ENCODE data around the gene NCOA7. TPM values are rescaled to one million over a fixed set of nuclear protein-coding genes. Genes with fewer than 3 reads are reported as not detected.

The NCOA7 gene
- total RNA-seq, 1 donor from 2014 or later = 33.4 TPM

DNA sequence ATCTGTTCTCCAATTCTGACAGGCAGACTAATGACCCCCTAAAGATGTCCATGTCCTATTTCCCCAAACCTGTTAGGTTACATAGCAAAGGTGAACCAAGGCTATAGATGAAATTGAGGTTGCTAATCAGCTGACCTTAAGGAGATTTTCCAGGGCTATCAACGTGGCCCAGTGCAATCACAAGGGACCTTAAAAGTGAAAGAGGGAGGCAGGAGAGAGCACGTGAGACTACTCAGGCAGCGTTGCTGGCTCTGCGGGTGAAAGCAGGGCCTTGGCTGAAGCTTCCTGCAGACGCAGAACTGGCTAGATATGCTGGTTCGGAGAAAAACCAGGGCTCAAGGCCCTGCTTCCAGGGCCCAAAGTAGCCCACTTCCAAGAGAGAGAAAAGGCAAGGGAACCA, 78.7 kb downstream of the NCOA7 start:
- no peak for ATAC-seq (ENCODE audit: low read depth)
- no peaks in the 10 kb centered on the region for H3K4me1 Mint-ChIP-seq
- CTCF ChIA-PET = no interaction called here
- POLR2A ChIA-PET = no interaction called here
- H3K36me3 Mint-ChIP-seq (ENCODE audit: low read depth) = peaks cover 10% of the 10 kb centered on the region
- no peak overlapping the region for H3K27ac Mint-ChIP-seq
- DNase-seq = no peak
- TF ChIP-seq, protein P1, sequence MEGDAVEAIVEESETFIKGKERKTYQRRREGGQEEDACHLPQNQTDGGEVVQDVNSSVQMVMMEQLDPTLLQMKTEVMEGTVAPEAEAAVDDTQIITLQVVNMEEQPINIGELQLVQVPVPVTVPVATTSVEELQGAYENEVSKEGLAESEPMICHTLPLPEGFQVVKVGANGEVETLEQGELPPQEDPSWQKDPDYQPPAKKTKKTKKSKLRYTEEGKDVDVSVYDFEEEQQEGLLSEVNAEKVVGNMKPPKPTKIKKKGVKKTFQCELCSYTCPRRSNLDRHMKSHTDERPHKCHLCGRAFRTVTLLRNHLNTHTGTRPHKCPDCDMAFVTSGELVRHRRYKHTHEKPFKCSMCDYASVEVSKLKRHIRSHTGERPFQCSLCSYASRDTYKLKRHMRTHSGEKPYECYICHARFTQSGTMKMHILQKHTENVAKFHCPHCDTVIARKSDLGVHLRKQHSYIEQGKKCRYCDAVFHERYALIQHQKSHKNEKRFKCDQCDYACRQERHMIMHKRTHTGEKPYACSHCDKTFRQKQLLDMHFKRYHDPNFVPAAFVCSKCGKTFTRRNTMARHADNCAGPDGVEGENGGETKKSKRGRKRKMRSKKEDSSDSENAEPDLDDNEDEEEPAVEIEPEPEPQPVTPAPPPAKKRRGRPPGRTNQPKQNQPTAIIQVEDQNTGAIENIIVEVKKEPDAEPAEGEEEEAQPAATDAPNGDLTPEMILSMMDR (IDR thresholded peaks at IDR 0.05) = no peak
- H3K27me3 Mint-ChIP-seq = no peaks in the 10 kb centered on the region
- intact Hi-C loops (cut with micrococcal nuclease) = no loop called here
- H3K4me3 Mint-ChIP-seq = no peak overlapping the region
- no peaks in the 10 kb centered on the region for H3K9me3 Mint-ChIP-seq

DNA sequence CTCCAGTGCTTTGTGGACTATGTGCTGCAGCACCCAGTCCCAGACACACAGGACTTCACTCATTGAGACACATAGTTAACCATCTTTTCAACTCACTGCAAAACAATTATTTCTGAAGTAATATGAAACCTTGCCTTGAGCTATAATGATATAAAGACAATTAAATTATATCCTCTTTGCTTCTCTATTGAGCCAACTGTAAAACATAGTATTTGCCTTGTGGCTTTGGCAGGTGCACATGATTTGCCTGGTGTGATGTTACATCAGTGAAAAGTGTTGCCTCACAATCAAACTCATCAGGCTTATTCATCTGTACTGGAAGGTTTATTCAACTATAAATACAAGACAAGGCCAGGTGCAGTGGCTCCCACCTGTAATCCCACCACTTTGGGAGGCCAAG, 80.6 kb downstream of the NCOA7 start:
- Mint-ChIP-seq H3K9me3 (no peaks in the 10 kb centered on the region), H3K4me1 (no peaks in the 10 kb centered on the region), H3K36me3 (ENCODE audit: low read depth) (peaks cover 18% of the 10 kb centered on the region), H3K27ac (no peak overlapping the region), H3K27me3 (no peaks in the 10 kb centered on the region), H3K4me3 (no peak overlapping the region)
- intact Hi-C loops (cut with micrococcal nuclease) = no loop called here
- ChIA-PET CTCF (no interaction called here), POLR2A (no interaction called here)
- ATAC-seq (ENCODE audit: low read depth) = no peak
- DNase-seq = no peak
- TF ChIP-seq, protein P1 (IDR thresholded peaks at IDR 0.05) = no peak

DNA sequence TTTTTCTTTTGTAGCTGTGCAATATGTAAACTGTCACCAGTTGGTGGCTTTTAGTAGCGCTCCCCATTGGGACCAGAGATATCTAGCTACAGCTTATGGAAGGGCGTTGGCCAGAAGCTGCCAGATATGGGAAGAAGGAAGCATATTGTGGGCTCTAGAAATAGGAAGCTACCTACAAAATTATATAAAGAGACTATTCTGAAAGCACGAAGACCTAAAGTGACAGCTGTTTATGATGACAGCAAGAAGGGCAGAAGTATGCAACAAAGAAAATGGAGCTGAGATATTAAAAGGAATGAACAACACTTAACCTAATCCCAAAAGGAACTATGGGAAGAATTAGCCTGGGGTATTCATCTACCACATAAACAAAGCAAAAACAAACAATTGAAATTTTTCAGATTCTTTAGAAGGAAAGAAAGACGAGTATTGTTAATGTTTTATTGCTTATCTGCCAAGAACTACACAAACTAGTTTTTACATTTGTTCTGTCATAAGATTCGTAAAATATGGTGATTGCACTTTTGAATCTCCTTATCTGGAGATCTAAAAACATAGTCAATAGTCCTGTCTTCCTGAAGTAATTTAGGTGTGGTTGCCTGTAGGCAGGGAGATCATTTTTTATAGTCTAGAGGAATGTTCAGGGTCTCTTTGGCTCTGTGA, 81.6 kb downstream of the NCOA7 start:
- no peak for DNase-seq
- Mint-ChIP-seq H3K36me3 (ENCODE audit: low read depth) (peaks cover 21% of the 10 kb centered on the region), H3K4me3 (no peak overlapping the region), H3K27me3 (no peaks in the 10 kb centered on the region), H3K9me3 (no peaks in the 10 kb centered on the region), H3K27ac (no peak overlapping the region), H3K4me1 (no peaks in the 10 kb centered on the region)
- ChIA-PET POLR2A (no interaction called here), CTCF (interaction anchor here (1.3 kb wide), 1 partner anchor 34 kb away, joined by 3 read pairs; no protein-coding TSS in a partner anchor)
- no peak for ATAC-seq (ENCODE audit: low read depth)
- intact Hi-C loops (cut with micrococcal nuclease) = no loop called here
- TF ChIP-seq, protein P1 (IDR thresholded peaks at IDR 0.05) = no peak

DNA sequence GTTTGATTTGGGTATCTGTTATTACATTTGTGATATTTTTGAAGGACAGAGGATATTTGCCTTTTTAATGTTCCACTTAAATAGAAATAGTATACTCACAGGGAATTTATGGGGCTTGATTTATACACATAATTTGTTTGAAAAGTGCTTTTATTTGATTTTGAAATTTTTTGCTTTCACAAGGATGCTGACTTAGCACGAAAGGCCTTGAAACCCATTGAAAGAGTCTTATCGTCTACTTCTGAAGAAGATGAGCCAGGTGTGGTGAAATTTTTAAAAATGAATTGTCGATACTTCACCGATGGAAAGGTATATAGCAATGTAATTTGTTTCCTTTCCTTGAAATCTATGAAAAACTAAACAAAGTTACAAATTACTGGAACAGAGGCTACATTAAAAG, 91.5 kb downstream of the NCOA7 start:
- ChIA-PET POLR2A (no interaction called here), CTCF (no interaction called here)
- no peak for DNase-seq
- Mint-ChIP-seq H3K27me3 (no peaks in the 10 kb centered on the region), H3K4me3 (no peak overlapping the region), H3K9me3 (no peaks in the 10 kb centered on the region), H3K36me3 (ENCODE audit: low read depth) (peaks cover 70% of the 10 kb centered on the region), H3K4me1 (no peaks in the 10 kb centered on the region), H3K27ac (no peak overlapping the region)
- intact Hi-C loops (cut with micrococcal nuclease) = no loop called here
- TF ChIP-seq, protein P1 (IDR thresholded peaks at IDR 0.05) = no peak
- ATAC-seq (ENCODE audit: low read depth) = no peak

DNA sequence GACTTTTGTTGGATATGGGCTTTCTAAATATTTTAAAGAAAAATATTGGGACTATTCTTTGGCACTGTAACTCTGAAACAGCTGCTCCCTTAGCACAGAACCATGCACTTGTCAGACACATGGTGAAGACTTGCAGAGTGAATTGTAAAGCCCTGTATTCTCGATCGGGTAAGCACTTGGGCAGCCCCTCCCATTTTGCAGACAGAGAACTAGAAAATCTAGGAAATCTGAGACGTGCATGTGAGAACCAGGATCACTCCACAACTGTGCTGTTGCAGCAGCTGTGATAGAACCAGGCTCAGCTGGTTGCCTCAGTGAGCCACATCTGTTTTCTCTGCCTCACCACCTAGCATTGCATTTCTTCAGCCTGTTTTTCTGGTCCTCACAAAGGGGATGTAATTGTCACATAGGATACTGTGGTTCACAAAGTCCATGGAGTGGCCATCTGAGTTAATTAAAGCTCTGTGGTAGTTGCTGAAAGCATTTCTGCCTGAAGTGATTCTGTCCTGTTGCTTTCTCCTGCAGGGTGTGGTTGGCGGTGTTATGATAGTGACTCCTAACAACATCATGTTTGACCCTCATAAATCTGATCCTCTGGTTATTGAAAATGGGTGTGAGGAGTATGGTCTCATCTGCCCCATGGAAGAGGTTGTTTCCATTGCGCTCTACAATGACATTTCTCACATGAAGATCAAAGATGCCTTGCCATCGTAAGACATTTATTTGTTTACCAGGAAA, 94.0 kb downstream of the NCOA7 start:
- no peaks in the 10 kb centered on the region for H3K27me3 Mint-ChIP-seq
- H3K27ac Mint-ChIP-seq = no peak overlapping the region
- H3K36me3 Mint-ChIP-seq (ENCODE audit: low read depth) = peaks cover 64% of the 10 kb centered on the region
- no peaks in the 10 kb centered on the region for H3K4me1 Mint-ChIP-seq
- no peak overlapping the region for H3K4me3 Mint-ChIP-seq
- DNase-seq = no peak
- TF ChIP-seq, protein P1 (IDR thresholded peaks at IDR 0.05) = no peak
- intact Hi-C loops (cut with micrococcal nuclease) = no loop called here
- H3K9me3 Mint-ChIP-seq = no peaks in the 10 kb centered on the region
- ChIA-PET POLR2A (no interaction called here), CTCF (interaction anchor here (0.8 kb wide), 1 partner anchor 96 kb away, joined by 3 read pairs; no protein-coding TSS in a partner anchor)
- no peak for ATAC-seq (ENCODE audit: low read depth)

Data from activated B cell treated with CpG ODN at 0.5 μM for 24 hours (primary cell).